ENCODE results near the gene SLC4A1.

SLC4A1 gene

GRCh38 chr17:44258811-44259351 is 9.1 kb downstream of the SLC4A1 start:
- TF ChIP-seq EZH2phosphoT487 (IDR thresholded peaks at IDR 0.05; ENCODE audit: low read length) (no peak), CTCF (IDR thresholded peaks at IDR 0.05; ENCODE audit: low read length) (no peak)
- Histone ChIP-seq H3F3A (ENCODE audit: insufficient read depth, low read length) (no peaks in the 10 kb centered on the region), H3K36me3 (replicated peaks; ENCODE audit: insufficient read depth, low read length) (no peaks in the 10 kb centered on the region), H3K27ac (ENCODE audit: low read length) (no peak overlapping the region), H3K9me2 (replicated peaks; ENCODE audit: insufficient read depth, low read length) (no peaks in the 10 kb centered on the region), H3K9ac (ENCODE audit: low read length) (no peak overlapping the region), H3K27me3 (replicated peaks; ENCODE audit: insufficient read depth, low read length) (peaks cover 22% of the 10 kb centered on the region), H3K4me2 (ENCODE audit: low read depth, low read length) (no peak overlapping the region), H2AFZ (ENCODE audit: low read length) (no peak overlapping the region), H4K20me1 (ENCODE audit: insufficient read depth, low read length) (no peaks in the 10 kb centered on the region), H3K79me2 (ENCODE audit: low read length) (no peaks in the 10 kb centered on the region), H3K9me3 (replicated peaks; ENCODE audit: insufficient read depth, low read length) (no peaks in the 10 kb centered on the region), H3K4me1 (ENCODE audit: low read length) (no peaks in the 10 kb centered on the region), H3K4me3 (ENCODE audit: low read length) (no peak overlapping the region)
- DNase-seq = no peak

- no peak for DNase-seq
- H2AFZ ChIP-seq (ENCODE audit: low read length) = no peak overlapping the region
- no peak overlapping the region for H3K9ac ChIP-seq (ENCODE audit: low read length)
- no peak overlapping the region for H3K27ac ChIP-seq (ENCODE audit: low read length)
- no peaks in the 10 kb centered on the region for H4K20me1 ChIP-seq (ENCODE audit: insufficient read depth, low read length)
- no peaks in the 10 kb centered on the region for H3K9me3 ChIP-seq (replicated peaks; ENCODE audit: insufficient read depth, low read length)
- H3K4me3 ChIP-seq (ENCODE audit: low read length) = no peak overlapping the region
- no peaks in the 10 kb centered on the region for H3K4me1 ChIP-seq (ENCODE audit: low read length)
- TF ChIP-seq EZH2 (optimal IDR thresholded peaks at IDR 0.05; ENCODE audit: low read depth, low read length) (no peak), CTCF (IDR thresholded peaks at IDR 0.05; ENCODE audit: low read length) (no peak), EZH2phosphoT487 (IDR thresholded peaks at IDR 0.05; ENCODE audit: low read length) (no peak)
- H3K4me2 ChIP-seq (ENCODE audit: low read depth, low read length) = no peak overlapping the region
- H3K9me2 ChIP-seq (replicated peaks; ENCODE audit: insufficient read depth, low read length) = no peaks in the 10 kb centered on the region
- H3K27me3 ChIP-seq (replicated peaks; ENCODE audit: insufficient read depth, low read length) = peaks cover 23% of the 10 kb centered on the region
- H3F3A ChIP-seq (ENCODE audit: insufficient read depth, low read length) = no peaks in the 10 kb centered on the region
- no peaks in the 10 kb centered on the region for H3K79me2 ChIP-seq (ENCODE audit: low read length)
- no peaks in the 10 kb centered on the region for H3K36me3 ChIP-seq (replicated peaks; ENCODE audit: insufficient read depth, low read length)
Measured at GRCh38 chr17:44257815-44258760, 9.8 kb downstream of the SLC4A1 start.

GRCh38 chr17:44256671-44257070 is 11.3 kb downstream of the SLC4A1 start:
- Histone ChIP-seq H3K36me3 (replicated peaks; ENCODE audit: insufficient read depth, low read length) (no peaks in the 10 kb centered on the region), H3K27me3 (replicated peaks; ENCODE audit: insufficient read depth, low read length) (peaks cover 23% of the 10 kb centered on the region), H3K9me3 (replicated peaks; ENCODE audit: insufficient read depth, low read length) (no peaks in the 10 kb centered on the region), H2AFZ (ENCODE audit: low read length) (no peak overlapping the region), H3K4me3 (ENCODE audit: low read length) (no peak overlapping the region), H3K4me1 (ENCODE audit: low read length) (no peaks in the 10 kb centered on the region), H3K9ac (ENCODE audit: low read length) (no peak overlapping the region), H3K27ac (ENCODE audit: low read length) (no peak overlapping the region), H3K79me2 (ENCODE audit: low read length) (no peaks in the 10 kb centered on the region), H4K20me1 (ENCODE audit: insufficient read depth, low read length) (no peaks in the 10 kb centered on the region), H3K9me2 (replicated peaks; ENCODE audit: insufficient read depth, low read length) (no peaks in the 10 kb centered on the region), H3K4me2 (ENCODE audit: low read depth, low read length) (no peak overlapping the region), H3F3A (ENCODE audit: insufficient read depth, low read length) (no peaks in the 10 kb centered on the region)
- TF ChIP-seq CTCF (IDR thresholded peaks at IDR 0.05; ENCODE audit: low read length) (no peak), EZH2phosphoT487 (IDR thresholded peaks at IDR 0.05; ENCODE audit: low read length) (no peak), EZH2 (optimal IDR thresholded peaks at IDR 0.05; ENCODE audit: low read depth, low read length) (no peak)
- DNase-seq = no peak

Measured in MM.1S (cell line).